Stimulated activated CD4-positive, alpha-beta T cell treated with anti-CD3 and anti-CD28 coated beads, Interleukin-1b, Interleukin-23, amount 100 ng/mL, for 24 hours (primary cell): ENCODE measurements around the gene HIGD1A.

ENCODE experiments used
- DNase-seq, 4 experiments: peaks; one replicate each; pipeline ENCODE4 v3.0.0-alpha.2; 2020; ENCODE audit warnings: low read depth in 4 of 4, low spot score in 1 of 4

Gene HIGD1A

GRCh38 chr3:42758126-42758525 lies 46.2 kb downstream of the HIGD1A start:
- no peak for DNase-seq

GRCh38 chr3:42756681-42757213 lies 47.5 kb downstream of the HIGD1A start:
- no peak for DNase-seq

GRCh38 chr3:42755681-42756578 lies 48.4 kb downstream of the HIGD1A start:
- DNase-seq, result no peak

GRCh38 chr3:42753757-42754156 lies 50.5 kb downstream of the HIGD1A start:
- no peak for DNase-seq

GRCh38 chr3:42752961-42753360 lies 51.3 kb downstream of the HIGD1A start:
- DNase-seq, result no peak

- no peak for DNase-seq
Measured at GRCh38 chr3:42752441-42752840, 51.8 kb downstream of the HIGD1A start.

- DNase-seq, result no peak
Measured at GRCh38 chr3:42751609-42752008, 52.7 kb downstream of the HIGD1A start.

- DNase-seq, result no peak
Measured at GRCh38 chr3:42750834-42751233, 53.5 kb downstream of the HIGD1A start.

- no peak for DNase-seq
Measured at GRCh38 chr3:42749753-42750231, 54.5 kb downstream of the HIGD1A start.

GRCh38 chr3:42749025-42749752 lies 55.1 kb downstream of the HIGD1A start:
- DNase-seq, result no peak

GRCh38 chr3:42747581-42747980 lies 56.7 kb downstream of the HIGD1A start:
- no peak for DNase-seq

- DNase-seq, result no peak
Measured at GRCh38 chr3:42746455-42747450, 57.5 kb downstream of the HIGD1A start.

GRCh38 chr3:42745776-42746454 lies 58.4 kb downstream of the HIGD1A start:
- DNase-seq, result no peak

GRCh38 chr3:42745291-42745745 lies 59.0 kb downstream of the HIGD1A start:
- no peak for DNase-seq

- DNase-seq, result no peak
Measured at GRCh38 chr3:42743204-42743995, 60.9 kb downstream of the HIGD1A start.

GRCh38 chr3:42742688-42743087 lies 61.6 kb downstream of the HIGD1A start:
- no peak for DNase-seq

GRCh38 chr3:42742259-42742658 lies 62.0 kb downstream of the HIGD1A start:
- DNase-seq, result no peak

- DNase-seq, result no peak
Measured at GRCh38 chr3:42741796-42742195, 62.5 kb downstream of the HIGD1A start.
